GM12878 (cell line): ENCODE data around the gene TMEM150A. TPM values are rescaled to one million over a fixed set of nuclear protein-coding genes. Genes with fewer than 3 reads are reported as not detected.

Experiments
- ATAC-seq: fragments of 200-7000 bp; cut with Tn5 transposase; 3 replicates; pipeline ENCODE4 v1.9.1; 2020; ENCODE audit warnings: mild to moderate bottlenecking, moderate library complexity
- BruUV-seq: library from RNA; stranded (reverse); fragments of 400-500 nt; replicated peaks from 2 replicates; lab custom pipeline; 2021; lab: Mats Ljungman, UMichigan
- CTCF ChIA-PET: fragments of 300-600 bp; sonication (Branson Sonifier 250); formaldehyde crosslinking; extraction: SDS; loops from one replicate; lab custom pipeline; 2021; ENCODE audit warnings: inconsistent platforms; lab: Yijun Ruan, JAX
- POLR2A ChIA-PET: fragments of 350-600 bp; formaldehyde crosslinking; extraction: SDS; loops from one replicate; lab custom pipeline; 2021; ENCODE audit warnings: inconsistent platforms; lab: Charles Lee
- RAD21 ChIA-PET: fragments of 300-600 bp; sonication (Branson Sonifier 250); formaldehyde crosslinking; loops from one replicate; lab custom pipeline; 2023; ENCODE audit warnings: antibody characterized with exemption; ENCODE audit not compliant: unreplicated experiment; lab: Charles Lee
- SMC1A ChIA-PET: fragments of 300-600 bp; sonication (Branson Sonifier 250); formaldehyde crosslinking; loops from one replicate; lab custom pipeline; 2023; ENCODE audit not compliant: unreplicated experiment, uncharacterized antibody; lab: Charles Lee
- DNase-seq: peaks from one replicate; pipeline ENCODE4 v3.0.0-alpha.2; 2011; ENCODE audit warnings: low read depth, low spot score
- FAIRE-seq: peaks from 3 replicates; lab custom pipeline; 2011; peaks lifted over from hg19 to GRCh38; lab: Jason Lieb, UNC
- H2AFZ ChIP-seq: 2 replicates; pipeline ENCODE4 v1.6.0; 2011; ENCODE audit warnings: low read depth, low read length, control low read depth; ENCODE audit not compliant: control insufficient read depth
- H3K27ac ChIP-seq: 2 replicates; pipeline ENCODE4 v1.5.1; 2011; ENCODE audit warnings: control low read depth; ENCODE audit not compliant: control insufficient read depth, insufficient read depth
- H3K27me3 ChIP-seq, 2 experiments: replicated peaks in 1 of 2; 2 replicates each; pipeline versions ENCODE4 v1.6.0 to v1.6.1; 2011; ENCODE audit warnings: low read length in 1 of 2; ENCODE audit not compliant: control insufficient read depth in 2 of 2, insufficient read depth in 2 of 2
- H3K36me3 ChIP-seq, 2 experiments: 2 replicates each; pipeline ENCODE4 v1.5.1; 2011; ENCODE audit warnings: low read length in 1 of 2; ENCODE audit not compliant: control insufficient read depth in 2 of 2, insufficient read depth in 2 of 2
- H3K4me1 ChIP-seq: 2 replicates; pipeline ENCODE4 v1.6.1; 2011; ENCODE audit warnings: mild to moderate bottlenecking, low read length, moderate library complexity, mixed read lengths; ENCODE audit not compliant: control insufficient read depth, insufficient read depth
- H3K4me2 ChIP-seq: 2 replicates; pipeline ENCODE4 v1.6.0; 2011; ENCODE audit warnings: control low read depth; ENCODE audit not compliant: control insufficient read depth, insufficient read depth
- H3K4me3 ChIP-seq: fragments of 200-600 bp; sonication (generic); 2 replicates; pipeline ENCODE4 v1.5.1; 2016
- H3K79me2 ChIP-seq: 2 replicates; pipeline ENCODE4 v1.6.0; 2011; ENCODE audit warnings: low read length; ENCODE audit not compliant: control insufficient read depth, insufficient read depth
- H3K9ac ChIP-seq: 2 replicates; pipeline ENCODE4 v1.8.0; 2011; ENCODE audit warnings: low read length, control low read depth, mixed read lengths; ENCODE audit not compliant: control insufficient read depth, insufficient read depth
- H3K9me3 ChIP-seq: replicated peaks from 3 replicates; pipeline ENCODE4 v1.5.1; 2011; ENCODE audit warnings: mild to moderate bottlenecking, low read length; ENCODE audit not compliant: control insufficient read depth, insufficient read depth
- H4K20me1 ChIP-seq: 2 replicates; pipeline ENCODE4 v1.6.0; 2011; ENCODE audit not compliant: control insufficient read depth, insufficient read depth
- ASH2L ChIP-seq: fragments of 300-600, 200-600 bp; sonication (generic); IDR thresholded peaks from 2 replicates; pipeline ENCODE4 v1.6.1; 2017; ENCODE audit warnings: low read depth, mild to moderate bottlenecking, borderline replicate concordance
- BHLHE40 ChIP-seq, 2 experiments: fragments of 450-650 bp in 1 of 2; IDR thresholded peaks; 2 replicates each; pipeline ENCODE4 v1.6.1; 2011 to 2017; ENCODE audit warnings: low read depth in 2 of 2, borderline replicate concordance in 1 of 2, improper control_type of control experiment in 1 of 2, low read length in 1 of 2, mild to moderate bottlenecking in 1 of 2
- MEF2A ChIP-seq: IDR thresholded peaks from 2 replicates; pipeline ENCODE4 v1.6.1; 2011; ENCODE audit warnings: low read depth, mild to moderate bottlenecking, low read length, moderate library complexity; ENCODE audit not compliant: insufficient read depth
- MTA3 ChIP-seq: IDR thresholded peaks from 2 replicates; pipeline ENCODE4 v1.6.1; 2012; ENCODE audit warnings: low read length, inconsistent platforms, borderline replicate concordance
- MXI1 ChIP-seq: fragments of 150-350 bp; IDR thresholded peaks from 2 replicates; pipeline ENCODE4 v1.6.1; 2011; ENCODE audit warnings: low read depth, mild to moderate bottlenecking, inconsistent platforms, low read length, improper control_type of control experiment
- NBN ChIP-seq: fragments of 450-650 bp; IDR thresholded peaks from 2 replicates; pipeline ENCODE4 v1.6.1; 2016
- POLR2AphosphoS2 ChIP-seq: IDR thresholded peaks from 2 replicates; pipeline ENCODE4 v1.6.1; 2011; ENCODE audit warnings: low read depth, mild to moderate bottlenecking, low read length, improper control_type of control experiment, moderate library complexity
- TARDBP ChIP-seq: IDR thresholded peaks from 2 replicates; pipeline ENCODE4 v1.6.1; 2016; ENCODE audit warnings: borderline replicate concordance
- TCF7 ChIP-seq: IDR thresholded peaks from 2 replicates; pipeline ENCODE4 v1.6.1; 2014; ENCODE audit warnings: antibody characterized with exemption, borderline replicate concordance
- WGBS: methylation state at CpG from one replicate; pipeline ENCODE4 v1.1.6; 2016; ENCODE audit warnings: low lambda C conversion rate; ENCODE audit not compliant: insufficient replicate concordance, insufficient coverage; ENCODE audit errors: missing lambda C conversion rate; 5-methylcytosine and 5-hydroxymethylcytosine counted together
- in situ Hi-C: fragments of 300-500 bp; cut with MboI; formaldehyde crosslinking; loops from 9 replicates; pipeline ENCODE4 v1.14.3; 2018; ENCODE audit warnings: mixed read lengths
- intact Hi-C: fragments of 100-400 bp; cut with micrococcal nuclease; formaldehyde crosslinking; loops from one replicate; pipeline ENCODE4 v1.14.2; 2022; ENCODE audit not compliant: unreplicated experiment
- polyA plus RNA-seq, 11 experiments: library from polyadenylated mRNA; depleted of rRNA in 4 of 11; unstranded in 6 of 11; stranded (reverse) in 5 of 11; fragments of >200 nt; fragmentation: Nextera tagmentation in 4 of 11; fragmentation: Illumina TruSeq in 1 of 11; extraction: Ambion mirVana in 4 of 11; extraction: Trizol in 1 of 11; gene quantifications; 1 replicate in 1 of 11; 2 replicates in 10 of 11; pipeline versions ENCODE4 v1.2.1 to v1.2.3, GENCODE V29; 2011 to 2016; ENCODE audit warnings: inconsistent platforms in 2 of 11, missing spikeins in 2 of 11, low read depth in 1 of 11
- total RNA-seq, 4 experiments: library from RNA; depleted of rRNA in 3 of 4; stranded (reverse); fragments of >200 nt in 3 of 4; fragmentation: Illumina TruSeq in 1 of 4; extraction: Trizol in 1 of 4; gene quantifications; 2 replicates each; pipeline versions ENCODE4 v1.2.1 to v1.2.3, GENCODE V29; 2013 to 2021
- TF ChIP-seq, protein P1 (sequence below): fragments of 450-650 bp; IDR thresholded peaks from 2 replicates; pipeline ENCODE4 v1.6.1; 2017; ENCODE audit warnings: borderline replicate concordance

Gene TMEM150A
- total and polyA plus RNA-seq, 10 of the 15 experiments (the other 5 are each of a cell fraction or from before 2014, with no cell fraction given), result 0.45 to 4.4 (median 2.6) TPM

DNA sequence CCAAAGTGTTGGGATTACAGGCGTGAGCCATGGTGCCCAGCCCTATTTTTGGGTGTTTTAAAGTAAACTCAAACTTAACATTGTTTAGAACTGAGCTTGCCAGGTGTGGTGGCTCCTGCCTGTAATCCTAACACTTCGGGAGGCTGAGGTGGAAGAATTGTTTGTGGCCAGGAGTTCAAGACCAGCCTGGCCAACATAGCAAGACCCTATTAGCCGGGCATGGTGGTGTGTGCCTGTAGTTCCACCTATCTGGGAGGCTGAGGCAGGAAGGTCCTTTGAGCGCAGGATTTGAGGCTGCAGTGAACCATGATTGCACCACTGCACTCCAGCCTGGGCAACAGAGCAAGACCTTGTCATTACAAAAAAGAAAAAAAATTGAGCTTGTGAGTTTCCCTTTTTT is 48.0 kb upstream of the TMEM150A start (continued):
- TF ChIP-seq TCF7 (no peak), BHLHE40 (IDR thresholded peaks at IDR 0.05; ENCODE audit: borderline replicate concordance in 1 of 2, low read depth in 2 of 2, low read length in 1 of 2) (no peak), POLR2AphosphoS2 (no peak), MXI1 (no peak), MEF2A (no peak), ASH2L (no peak), MTA3 (no peak), NBN (no peak)
- TF ChIP-seq, protein P1, sequence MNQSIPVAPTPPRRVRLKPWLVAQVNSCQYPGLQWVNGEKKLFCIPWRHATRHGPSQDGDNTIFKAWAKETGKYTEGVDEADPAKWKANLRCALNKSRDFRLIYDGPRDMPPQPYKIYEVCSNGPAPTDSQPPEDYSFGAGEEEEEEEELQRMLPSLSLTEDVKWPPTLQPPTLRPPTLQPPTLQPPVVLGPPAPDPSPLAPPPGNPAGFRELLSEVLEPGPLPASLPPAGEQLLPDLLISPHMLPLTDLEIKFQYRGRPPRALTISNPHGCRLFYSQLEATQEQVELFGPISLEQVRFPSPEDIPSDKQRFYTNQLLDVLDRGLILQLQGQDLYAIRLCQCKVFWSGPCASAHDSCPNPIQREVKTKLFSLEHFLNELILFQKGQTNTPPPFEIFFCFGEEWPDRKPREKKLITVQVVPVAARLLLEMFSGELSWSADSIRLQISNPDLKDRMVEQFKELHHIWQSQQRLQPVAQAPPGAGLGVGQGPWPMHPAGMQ, result no peak

DNA sequence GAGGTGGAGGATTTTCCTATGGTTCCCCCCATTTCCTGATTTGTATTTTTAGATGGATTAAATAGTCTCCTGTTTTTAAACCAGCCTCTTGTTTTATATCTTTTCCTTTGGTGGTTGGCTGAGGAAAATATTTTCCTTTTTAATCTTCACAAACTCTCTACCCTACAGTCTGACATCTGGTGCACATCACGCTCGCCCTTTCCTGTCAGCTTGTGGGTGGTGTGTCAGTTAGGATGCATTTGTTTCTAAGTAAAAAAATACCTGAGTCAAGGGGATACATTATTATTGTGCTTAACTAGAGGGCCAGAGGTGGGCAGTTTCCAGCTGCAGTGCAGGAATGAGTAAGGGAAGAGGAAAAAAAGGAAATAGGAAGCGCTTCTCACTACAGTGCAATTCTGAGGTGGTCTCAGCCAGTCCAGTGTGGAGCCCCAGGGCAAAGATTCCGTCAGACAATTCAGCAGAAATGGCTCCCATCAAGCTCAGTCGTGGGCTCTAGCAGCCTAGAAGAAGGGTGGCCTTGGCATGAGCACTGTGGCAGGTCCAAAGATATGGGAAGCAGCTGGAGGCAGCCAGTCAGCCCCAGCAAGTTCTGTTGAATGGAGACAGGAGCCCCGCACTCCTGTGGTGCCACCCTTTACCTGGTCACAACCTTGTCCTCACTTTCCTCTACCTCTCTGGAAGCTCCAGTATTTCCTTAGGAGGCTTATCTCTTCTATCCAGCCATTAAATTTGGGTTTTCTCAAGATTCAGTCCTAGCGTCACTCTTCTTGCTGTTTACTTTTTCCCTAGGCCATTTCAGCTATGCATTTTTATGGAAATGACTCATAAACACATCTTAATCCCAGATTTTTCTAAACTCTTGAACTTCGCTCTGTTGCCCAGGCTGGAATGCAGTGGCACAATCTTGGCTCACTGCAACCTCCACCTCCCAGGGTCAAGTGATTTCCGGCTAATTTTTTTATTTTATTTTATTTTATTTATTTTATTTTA is 47.0 kb upstream of the TMEM150A start:
- Histone ChIP-seq H3K36me3 (peaks cover 28 to 29% of the 10 kb centered on the region in 2 experiments), H3K4me1 (peaks cover 13% of the 10 kb centered on the region), H3K27me3 (no peaks in the 10 kb centered on the region), H3K4me2 (no peak overlapping the region), H3K27ac (no peak overlapping the region), H3K4me3 (no peak overlapping the region), H2AFZ (no peak overlapping the region), H4K20me1 (no peaks in the 10 kb centered on the region), H3K9me3 (no peaks in the 10 kb centered on the region), H3K9ac (no peak overlapping the region), H3K79me2 (no peaks in the 10 kb centered on the region)
- ChIA-PET SMC1A (interaction anchor here (0.5 to 2.9 kb wide), 5 partner anchors 9 to 55 kb away, joined by 3 to 11 read pairs (median 3); no protein-coding TSS in a partner anchor), POLR2A (interaction anchor here (0.7 to 1.0 kb wide), 2 partner anchors 21 to 54 kb away, joined by 3 read pairs; partner anchors contain the start of gene RNF181), RAD21 (interaction anchor here (1.1 to 4.1 kb wide), 3 partner anchors 12 to 58 kb away, joined by 3 to 16 read pairs (median 5); no protein-coding TSS in a partner anchor), CTCF (interaction anchor here (0.6 to 3.3 kb wide), 13 partner anchors 10 to 108 kb away, joined by 3 to 36 read pairs (median 4); partner anchors contain the start of genes C2orf68 and GNLY)
- in situ Hi-C loops, result no loop called here
- intact Hi-C loops, result no loop called here
- FAIRE-seq (no peak), ATAC-seq (no peak), DNase-seq (no peak)
- TF ChIP-seq TARDBP, result no peak
- 97% methylated on average over 9 of the region's 9 CpGs for WGBS
- no TSS peak for BruUV-seq
